ENCODE results near the gene DLX1. TPM values are rescaled to one million over a fixed set of nuclear protein-coding genes. Genes with fewer than 3 reads are reported as not detected.

DLX1 gene
- total and polyA plus RNA-seq, 4 donors: not detected

GRCh38 chr2:172107690-172108586 is 22.6 kb downstream of the DLX1 start:
- peaks cover 9 to 21% (median 20%) of the 10 kb centered on the region in 4 donors for H3K4me1 ChIP-seq (ENCODE audit: control insufficient read depth in 4 of 4, insufficient read depth in 4 of 4, low read length in 3 of 4)
- no peaks in the 10 kb centered on the region for H3K36me3 ChIP-seq (ENCODE audit: control insufficient read depth in 4 of 4, insufficient read depth in 3 of 4, low read depth in 1 of 4, low read length in 3 of 4)
- H3K4me3 ChIP-seq (ENCODE audit: low read depth in 1 of 3, low read length in 3 of 3): no peak overlapping the region
- H3K27me3 ChIP-seq (ENCODE audit: control insufficient read depth in 4 of 4, insufficient read depth in 4 of 4, low read length in 3 of 4): peaks cover 0 to 28% (median 11%) of the 10 kb centered on the region in 4 donors
- H3K27ac ChIP-seq (ENCODE audit: low read depth in 1 of 2, low read length in 2 of 2): no peak overlapping the region
- WGBS: 17% methylated on average over 51 of the region's 51 CpGs
- H3K9ac ChIP-seq (ENCODE audit: low read depth in 1 of 2, low read length in 2 of 2): no peak overlapping the region
- no peak for TF ChIP-seq HNF4G (IDR thresholded peaks at IDR 0.05)
- no peak for TF ChIP-seq HNF4A (conservative IDR thresholded peaks at IDR 0.05)
- TF ChIP-seq RAD21 (IDR thresholded peaks at IDR 0.05): no peak
- TF ChIP-seq, protein P1, sequence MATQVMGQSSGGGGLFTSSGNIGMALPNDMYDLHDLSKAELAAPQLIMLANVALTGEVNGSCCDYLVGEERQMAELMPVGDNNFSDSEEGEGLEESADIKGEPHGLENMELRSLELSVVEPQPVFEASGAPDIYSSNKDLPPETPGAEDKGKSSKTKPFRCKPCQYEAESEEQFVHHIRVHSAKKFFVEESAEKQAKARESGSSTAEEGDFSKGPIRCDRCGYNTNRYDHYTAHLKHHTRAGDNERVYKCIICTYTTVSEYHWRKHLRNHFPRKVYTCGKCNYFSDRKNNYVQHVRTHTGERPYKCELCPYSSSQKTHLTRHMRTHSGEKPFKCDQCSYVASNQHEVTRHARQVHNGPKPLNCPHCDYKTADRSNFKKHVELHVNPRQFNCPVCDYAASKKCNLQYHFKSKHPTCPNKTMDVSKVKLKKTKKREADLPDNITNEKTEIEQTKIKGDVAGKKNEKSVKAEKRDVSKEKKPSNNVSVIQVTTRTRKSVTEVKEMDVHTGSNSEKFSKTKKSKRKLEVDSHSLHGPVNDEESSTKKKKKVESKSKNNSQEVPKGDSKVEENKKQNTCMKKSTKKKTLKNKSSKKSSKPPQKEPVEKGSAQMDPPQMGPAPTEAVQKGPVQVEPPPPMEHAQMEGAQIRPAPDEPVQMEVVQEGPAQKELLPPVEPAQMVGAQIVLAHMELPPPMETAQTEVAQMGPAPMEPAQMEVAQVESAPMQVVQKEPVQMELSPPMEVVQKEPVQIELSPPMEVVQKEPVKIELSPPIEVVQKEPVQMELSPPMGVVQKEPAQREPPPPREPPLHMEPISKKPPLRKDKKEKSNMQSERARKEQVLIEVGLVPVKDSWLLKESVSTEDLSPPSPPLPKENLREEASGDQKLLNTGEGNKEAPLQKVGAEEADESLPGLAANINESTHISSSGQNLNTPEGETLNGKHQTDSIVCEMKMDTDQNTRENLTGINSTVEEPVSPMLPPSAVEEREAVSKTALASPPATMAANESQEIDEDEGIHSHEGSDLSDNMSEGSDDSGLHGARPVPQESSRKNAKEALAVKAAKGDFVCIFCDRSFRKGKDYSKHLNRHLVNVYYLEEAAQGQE (IDR thresholded peaks at IDR 0.05): no peak
- H3K9me3 ChIP-seq (ENCODE audit: control insufficient read depth in 4 of 4, low read length in 3 of 4): no peaks in the 10 kb centered on the region
- DNase-seq (ENCODE audit: low spot score): no peak

DNA sequence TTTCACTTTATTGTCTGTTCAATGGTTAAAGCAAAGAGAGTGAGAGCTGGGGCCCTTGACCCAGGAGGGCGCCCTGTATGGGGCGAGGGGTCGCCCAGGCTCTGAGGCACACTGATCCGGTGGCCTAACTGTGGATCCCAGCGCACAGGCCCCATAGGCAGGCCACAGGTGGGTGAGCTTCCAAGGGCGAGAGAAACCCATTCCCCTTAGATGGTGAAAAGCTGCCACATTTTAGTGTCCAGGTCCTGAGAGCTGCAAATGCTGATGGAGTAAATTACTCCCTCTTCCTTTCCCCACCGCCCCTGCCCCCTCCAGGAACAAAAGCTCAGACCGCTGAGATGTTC is 23.3 kb downstream of the DLX1 start:
- 24% methylated on average over 8 of the region's 8 CpGs for WGBS
- H3K27ac ChIP-seq (ENCODE audit: low read depth in 1 of 2, low read length in 2 of 2): no peak overlapping the region
- no peak overlapping the region for H3K9ac ChIP-seq (ENCODE audit: low read depth in 1 of 2, low read length in 2 of 2)
- H3K4me1 ChIP-seq (ENCODE audit: control insufficient read depth in 4 of 4, insufficient read depth in 4 of 4, low read length in 3 of 4): peaks cover 9 to 15% (median 14%) of the 10 kb centered on the region in 4 donors
- no peak for TF ChIP-seq SP1 (IDR thresholded peaks at IDR 0.05)
- no peak for TF ChIP-seq CTCF (IDR thresholded peaks at IDR 0.05; ENCODE audit: low read depth, low read length, missing input control)
- no peak for TF ChIP-seq ZBTB33 (IDR thresholded peaks at IDR 0.05)
- no peak for TF ChIP-seq RXRA (IDR thresholded peaks at IDR 0.05)
- no peak for TF ChIP-seq YY1 (IDR thresholded peaks at IDR 0.05)
- TF ChIP-seq EGR1 (IDR thresholded peaks at IDR 0.05; ENCODE audit: low read depth in 2 of 2): no peak
- TF ChIP-seq NR2F2 (IDR thresholded peaks at IDR 0.05): no peak
- TF ChIP-seq RAD21 (IDR thresholded peaks at IDR 0.05): no peak
- no peak for TF ChIP-seq FOXA2 (IDR thresholded peaks at IDR 0.05)
- no peak for TF ChIP-seq HNF4A (conservative IDR thresholded peaks at IDR 0.05)
- TF ChIP-seq JUND (IDR thresholded peaks at IDR 0.05): no peak
- TF ChIP-seq, protein P2, sequence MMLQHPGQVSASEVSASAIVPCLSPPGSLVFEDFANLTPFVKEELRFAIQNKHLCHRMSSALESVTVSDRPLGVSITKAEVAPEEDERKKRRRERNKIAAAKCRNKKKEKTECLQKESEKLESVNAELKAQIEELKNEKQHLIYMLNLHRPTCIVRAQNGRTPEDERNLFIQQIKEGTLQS (IDR thresholded peaks at IDR 0.05): no peak
- TF ChIP-seq HNF4G (IDR thresholded peaks at IDR 0.05): no peak
- TF ChIP-seq, protein P3, sequence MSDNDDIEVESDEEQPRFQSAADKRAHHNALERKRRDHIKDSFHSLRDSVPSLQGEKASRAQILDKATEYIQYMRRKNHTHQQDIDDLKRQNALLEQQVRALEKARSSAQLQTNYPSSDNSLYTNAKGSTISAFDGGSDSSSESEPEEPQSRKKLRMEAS (IDR thresholded peaks at IDR 0.05): no peak
- TF ChIP-seq TAF1 (conservative IDR thresholded peaks at IDR 0.05): no peak
- TF ChIP-seq, protein P1 (IDR thresholded peaks at IDR 0.05): no peak
- H3K36me3 ChIP-seq (ENCODE audit: control insufficient read depth in 4 of 4, insufficient read depth in 3 of 4, low read depth in 1 of 4, low read length in 3 of 4): no peaks in the 10 kb centered on the region
- H3K27me3 ChIP-seq (ENCODE audit: control insufficient read depth in 4 of 4, insufficient read depth in 4 of 4, low read length in 3 of 4): peaks cover 0 to 28% (median 8%) of the 10 kb centered on the region in 4 donors
- no peak for DNase-seq (ENCODE audit: low spot score)
- H3K4me3 ChIP-seq (ENCODE audit: low read depth in 1 of 3, low read length in 3 of 3): no peak overlapping the region
- no peaks in the 10 kb centered on the region for H3K9me3 ChIP-seq (ENCODE audit: control insufficient read depth in 4 of 4, low read length in 3 of 4)
